GM21447 (cell line): ENCODE measurements around the gene ZBTB40.

ENCODE experiments used
- ATAC-seq: cut with Tn5 transposase; IDR thresholded peaks from one replicate; pipeline ENCODE4 v1.9.1; 2021; ENCODE audit not compliant: unreplicated experiment

Gene ZBTB40

GRCh38 chr1:22420455-22421053 lies 31.1 kb upstream of the ZBTB40 start:
- no peak for ATAC-seq

- no peak for ATAC-seq
Measured at GRCh38 chr1:22426781-22427180, 24.9 kb upstream of the ZBTB40 start.

GRCh38 chr1:22428672-22429071 lies 23.0 kb upstream of the ZBTB40 start:
- no peak for ATAC-seq

- no peak for ATAC-seq
Measured at GRCh38 chr1:22431965-22432364, 19.7 kb upstream of the ZBTB40 start.

GRCh38 chr1:22434717-22435116 lies 16.9 kb upstream of the ZBTB40 start:
- no peak for ATAC-seq

- ATAC-seq = no peak
Measured at GRCh38 chr1:22436948-22437347, 14.7 kb upstream of the ZBTB40 start.

- no peak for ATAC-seq
Measured at GRCh38 chr1:22437573-22437972, 14.1 kb upstream of the ZBTB40 start.

- ATAC-seq = no peak
Measured at GRCh38 chr1:22440582-22440981, 11.1 kb upstream of the ZBTB40 start.

GRCh38 chr1:22442212-22442894 lies 9.3 kb upstream of the ZBTB40 start:
- no peak for ATAC-seq

- no peak for ATAC-seq
Measured at GRCh38 chr1:22443332-22443731, 8.3 kb upstream of the ZBTB40 start.

GRCh38 chr1:22444856-22445255 lies 6.8 kb upstream of the ZBTB40 start:
- ATAC-seq = no peak

GRCh38 chr1:22447621-22448111 lies 4.0 kb upstream of the ZBTB40 start:
- no peak for ATAC-seq

- no peak for ATAC-seq
Measured at GRCh38 chr1:22449636-22450035, 2.0 kb upstream of the ZBTB40 start.

- no peak for ATAC-seq
Measured at GRCh38 chr1:22450351-22451021, 1.2 kb upstream of the ZBTB40 start.

GRCh38 chr1:22452481-22452957 lies 868 bp downstream of the ZBTB40 start:
- ATAC-seq = peak; percentile 20

GRCh38 chr1:22453181-22453580 lies 1.5 kb downstream of the ZBTB40 start:
- ATAC-seq = no peak

- ATAC-seq = no peak
Measured at GRCh38 chr1:22454476-22455056, 2.9 kb downstream of the ZBTB40 start.

GRCh38 chr1:22457345-22457744 lies 5.7 kb downstream of the ZBTB40 start:
- no peak for ATAC-seq

GRCh38 chr1:22457836-22458235 lies 6.2 kb downstream of the ZBTB40 start:
- ATAC-seq = no peak

GRCh38 chr1:22461100-22461499 lies 9.4 kb downstream of the ZBTB40 start:
- ATAC-seq = no peak

GRCh38 chr1:22461678-22462527 lies 10.3 kb downstream of the ZBTB40 start:
- no peak for ATAC-seq
